ENCODE results near the gene LCE1F. TPM values are rescaled to one million over a fixed set of nuclear protein-coding genes. Genes with fewer than 3 reads are reported as not detected.

The LCE1F gene
- total RNA-seq, 1 experiment from 2014 or later, result not detected

- Histone ChIP-seq H2BK15ac (ENCODE audit: low read depth, low read length) (no peak overlapping the region), H3K14ac (ENCODE audit: insufficient read depth, low read length) (no peak overlapping the region), H2BK12ac (ENCODE audit: insufficient read length, low read depth, low read length) (no peak overlapping the region), H3K79me2 (ENCODE audit: insufficient read depth, low read length) (no peaks in the 10 kb centered on the region), H3T11ph (ENCODE audit: low read length) (no peak overlapping the region), H3K9ac (ENCODE audit: extremely low read depth, insufficient read length, low read length) (no peak overlapping the region), H4K20me1 (ENCODE audit: control insufficient read depth, insufficient read depth, insufficient read length) (no peaks in the 10 kb centered on the region), H4K91ac (ENCODE audit: insufficient read length, low read depth, low read length) (no peak overlapping the region), H2AK5ac (ENCODE audit: insufficient read length, low read length) (no peak overlapping the region), H3K27ac (ENCODE audit: insufficient read length, low read depth, low read length) (no peak overlapping the region), H3K9me3 (ENCODE audit: control insufficient read depth, low read depth, low read length) (peaks cover 94% of the 10 kb centered on the region), H3K4me1 (ENCODE audit: insufficient read depth, low read length) (no peaks in the 10 kb centered on the region), H2AFZ (ENCODE audit: low read length) (no peak overlapping the region), H4K8ac (replicated peaks; ENCODE audit: insufficient read length, low read depth, low read length) (no peak overlapping the region), H3K4me2 (ENCODE audit: insufficient read depth, insufficient read length, low read length) (no peak overlapping the region), H3K4ac (ENCODE audit: low read depth, low read length) (no peak overlapping the region), H2BK20ac (ENCODE audit: low read depth, low read length, poor library complexity, severe bottlenecking) (no peak overlapping the region), H3K56ac (ENCODE audit: insufficient read length, low read depth, low read length) (no peak overlapping the region), H3K79me1 (ENCODE audit: insufficient read depth, low read depth, low read length, poor library complexity, severe bottlenecking) (no peaks in the 10 kb centered on the region), H3K27me3 (ENCODE audit: insufficient read depth, low read length) (no peaks in the 10 kb centered on the region), H3K18ac (ENCODE audit: insufficient read length, low read depth, low read length) (no peak overlapping the region), H4K5ac (ENCODE audit: insufficient read length, low read depth, low read length) (no peak overlapping the region), H3K23ac (ENCODE audit: insufficient read length, low read depth, low read length) (no peak overlapping the region), H2BK120ac (ENCODE audit: low read depth, low read length, poor library complexity, severe bottlenecking) (no peak overlapping the region), H2BK5ac (ENCODE audit: insufficient read length, low read length) (no peak overlapping the region), H3K23me2 (ENCODE audit: insufficient read length, low read depth, low read length, poor library complexity, severe bottlenecking) (no peaks in the 10 kb centered on the region)
- TF ChIP-seq CTCF (conservative IDR thresholded peaks at IDR 0.05), result no peak
- Mint-ChIP-seq H3K4me1 (no peaks in the 10 kb centered on the region), H3K27me3 (ENCODE audit: low read depth) (peaks cover 6% of the 10 kb centered on the region; the same call in 1 of the 2 replicates), H3K27ac (no peak overlapping the region), H3K36me3 (ENCODE audit: insufficient read depth in 1 of 3, low read depth in 3 of 3) (peaks cover 4 to 38% (median 7%) of the 10 kb centered on the region in 3 experiments; a peak in 6 of 7 replicates), H3K9me3 (peaks cover 96 to 97% of the 10 kb centered on the region in 2 experiments), H3K4me3 (no peak overlapping the region)
- DNase-seq, result no peak
- no CpG with 5 or more reads among the region's 2 CpGs for WGBS (ENCODE audit: extremely low coverage, insufficient read length, low lambda C conversion rate)
These were observed 31.4 kb upstream of the LCE1F start for GRCh38 chr1:152743371-152744145.
